Adipocyte (in vitro differentiated cells): ENCODE measurements around the gene PCSK1.
"Not testable (repeated sequence)": the region's sequence is repeated elsewhere in the genome, so short reads cannot be mapped to it uniquely, and the experiment has no call there.

Experiments used
- DNase-seq: peaks from one replicate; pipeline ENCODE4 v3.0.0-alpha.2; 2015; ENCODE audit warnings: low read depth
- H3K27me3 ChIP-seq: replicated peaks from 2 replicates; pipeline ENCODE4 v1.7.0; 2013; ENCODE audit warnings: mild to moderate bottlenecking, low read length, moderate library complexity; ENCODE audit not compliant: control insufficient read depth, insufficient read depth
- H3K36me3 ChIP-seq: 2 replicates; pipeline ENCODE4 v1.7.0; 2013; ENCODE audit warnings: low read length, mild to moderate bottlenecking, moderate library complexity; ENCODE audit not compliant: control insufficient read depth, insufficient read depth, severe bottlenecking
- H3K4me1 ChIP-seq: 2 replicates; pipeline ENCODE4 v1.7.0; 2013; ENCODE audit warnings: mild to moderate bottlenecking, low read length, moderate library complexity; ENCODE audit not compliant: control insufficient read depth, insufficient read depth
- H3K4me3 ChIP-seq: 2 replicates; pipeline ENCODE4 v1.7.0; 2013; ENCODE audit warnings: mild to moderate bottlenecking, low read length, moderate library complexity
- H3K9ac ChIP-seq: 2 replicates; pipeline ENCODE4 v1.7.0; 2013; ENCODE audit warnings: mild to moderate bottlenecking, low read length, moderate library complexity
- H3K9me3 ChIP-seq: 2 replicates; pipeline ENCODE4 v1.7.0; 2013; ENCODE audit warnings: mild to moderate bottlenecking, low read length, moderate library complexity; ENCODE audit not compliant: control insufficient read depth

The PCSK1 gene

DNA sequence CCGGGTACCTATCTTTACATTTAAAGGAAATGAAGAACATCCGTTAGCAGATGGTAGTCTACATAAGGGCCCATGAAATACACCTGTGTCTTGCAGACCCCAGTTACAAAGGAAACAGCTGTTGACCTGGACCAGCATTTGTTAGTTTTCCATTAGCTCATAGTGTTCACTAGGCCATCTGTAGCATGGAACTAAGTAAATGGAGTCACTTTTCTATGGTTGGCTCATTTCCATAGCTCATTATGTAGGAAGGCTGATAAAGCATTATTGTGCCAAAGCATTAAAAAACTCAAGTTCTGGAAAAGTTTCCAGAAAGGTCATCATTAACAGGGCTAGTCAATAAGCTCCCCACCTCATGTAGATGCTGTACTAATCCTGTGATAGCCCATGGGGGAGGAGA, 62.1 kb downstream of the PCSK1 start:
- H3K36me3 ChIP-seq = no peaks in the 10 kb centered on the region
- no peaks in the 10 kb centered on the region for H3K4me1 ChIP-seq
- H3K9ac ChIP-seq = no peak overlapping the region
- H3K9me3 ChIP-seq = no peaks in the 10 kb centered on the region
- DNase-seq = no peak
- no peak overlapping the region for H3K4me3 ChIP-seq
- H3K27me3 ChIP-seq = no peaks in the 10 kb centered on the region

- not testable (repeated sequence) for H3K9ac ChIP-seq, H3K9me3 ChIP-seq, H3K27me3 ChIP-seq, H3K4me3 ChIP-seq, H3K4me1 ChIP-seq, DNase-seq, H3K36me3 ChIP-seq
Measured at GRCh38 chr5:96367337-96367736, 65.7 kb downstream of the PCSK1 start.

GRCh38 chr5:96354237-96354636, 78.8 kb downstream of the PCSK1 start:
- H3K36me3 ChIP-seq = no peaks in the 10 kb centered on the region
- no peaks in the 10 kb centered on the region for H3K27me3 ChIP-seq
- DNase-seq = no peak
- H3K4me3 ChIP-seq = no peak overlapping the region
- no peaks in the 10 kb centered on the region for H3K9me3 ChIP-seq
- H3K4me1 ChIP-seq = peaks cover 21% of the 10 kb centered on the region
- H3K9ac ChIP-seq = no peak overlapping the region

DNA sequence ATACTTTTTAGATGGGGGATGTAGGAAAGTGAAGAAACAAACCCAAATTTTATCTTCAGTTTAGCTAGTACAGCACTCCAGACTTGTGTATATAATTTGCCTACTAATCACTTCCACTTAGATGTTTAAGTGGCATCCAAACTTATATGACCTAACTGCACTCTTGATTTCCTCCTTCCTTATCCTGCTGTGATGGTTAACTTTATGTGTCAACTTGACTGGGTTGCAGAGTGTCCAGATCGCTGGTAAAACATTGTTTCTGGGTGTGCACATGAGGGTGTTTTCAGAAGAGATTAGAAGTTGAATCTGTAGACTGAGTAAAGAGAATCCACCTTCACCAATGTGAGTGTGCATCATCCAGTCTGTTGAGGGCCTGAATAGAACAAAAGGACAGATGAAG, 79.8 kb downstream of the PCSK1 start:
- no peaks in the 10 kb centered on the region for H3K36me3 ChIP-seq
- H3K9me3 ChIP-seq = no peaks in the 10 kb centered on the region
- H3K27me3 ChIP-seq = no peaks in the 10 kb centered on the region
- H3K4me1 ChIP-seq = peaks cover 21% of the 10 kb centered on the region
- H3K4me3 ChIP-seq = no peak overlapping the region
- H3K9ac ChIP-seq = no peak overlapping the region
- DNase-seq = no peak

DNA sequence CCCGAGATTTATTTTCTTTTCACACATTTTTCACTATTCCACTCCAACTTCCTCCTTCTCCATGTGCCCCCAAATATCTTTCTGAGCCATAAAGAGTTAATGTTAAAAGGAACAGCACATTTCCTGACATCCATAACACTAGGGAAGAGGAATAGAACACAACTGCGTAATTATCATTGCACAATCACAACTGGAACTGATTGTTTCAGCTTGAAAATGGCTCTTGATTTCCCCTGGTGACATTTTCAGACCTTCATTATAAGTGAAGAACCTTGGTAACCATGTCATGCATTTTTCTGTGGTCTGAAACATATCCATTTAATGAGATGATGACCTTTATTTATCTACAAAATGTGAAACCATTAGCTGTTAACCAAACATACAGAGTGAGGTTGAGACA, 82.4 kb downstream of the PCSK1 start:
- Histone ChIP-seq H3K4me3 (no peak overlapping the region), H3K9me3 (no peaks in the 10 kb centered on the region), H3K9ac (no peak overlapping the region), H3K27me3 (no peaks in the 10 kb centered on the region), H3K4me1 (peaks cover 34% of the 10 kb centered on the region), H3K36me3 (no peaks in the 10 kb centered on the region)
- peak; percentile 32 for DNase-seq

GRCh38 chr5:96348536-96348935, 84.5 kb downstream of the PCSK1 start:
- H3K4me1 ChIP-seq = peaks cover 54% of the 10 kb centered on the region
- H3K9me3 ChIP-seq = no peaks in the 10 kb centered on the region
- no peak for DNase-seq

GRCh38 chr5:96347502-96348292, 85.4 kb downstream of the PCSK1 start:
- DNase-seq = peak; percentile 4
- H3K27me3 ChIP-seq = no peaks in the 10 kb centered on the region

More at GRCh38 chr5:96348536-96348935, 84.5 kb downstream of the PCSK1 start:
- Histone ChIP-seq H3K9ac (no peak overlapping the region), H3K36me3 (no peaks in the 10 kb centered on the region), H3K27me3 (no peaks in the 10 kb centered on the region), H3K4me3 (no peak overlapping the region)

DNA sequence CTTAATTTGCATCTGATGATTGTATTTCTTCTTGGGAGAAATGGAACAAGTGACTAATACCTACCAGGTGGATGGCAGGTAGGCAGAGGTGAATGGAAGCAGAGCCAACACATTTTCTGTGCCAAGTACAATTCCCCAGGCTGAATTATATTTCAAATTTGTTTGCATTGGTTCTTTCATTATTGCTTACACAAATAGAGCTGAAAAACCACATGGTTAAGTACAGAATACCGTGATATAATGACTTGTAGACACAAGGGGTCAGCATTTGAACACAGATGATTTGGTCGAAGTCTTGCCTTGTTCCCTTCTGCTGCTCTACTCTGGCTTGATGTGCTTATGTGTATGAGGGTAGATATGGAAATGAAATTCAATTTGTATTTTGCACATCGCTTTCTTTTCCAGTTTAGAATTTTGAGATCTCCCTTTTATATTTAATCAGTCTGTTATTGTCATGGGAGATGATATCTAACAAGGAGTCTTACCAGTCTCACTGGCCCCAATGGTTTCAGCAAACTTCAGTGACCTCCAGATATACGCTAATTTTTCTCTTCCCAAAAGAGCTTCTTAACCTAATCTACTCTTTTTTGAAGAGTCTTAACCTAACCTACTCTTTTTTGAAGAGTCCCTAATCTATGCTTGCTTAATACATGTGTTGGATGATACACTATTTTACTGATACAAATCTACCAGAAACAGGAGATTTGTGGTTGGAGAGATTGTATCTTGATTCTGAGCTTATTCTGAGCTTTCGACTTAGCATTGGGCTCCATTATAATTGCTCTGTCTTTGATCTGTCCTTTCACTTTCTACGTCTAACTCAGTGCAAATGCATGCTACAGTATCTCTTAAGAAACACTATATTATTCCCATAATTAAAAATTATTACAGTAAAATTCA, 88.1 kb downstream of the PCSK1 start:
- no peak overlapping the region for H3K4me3 ChIP-seq
- peak overlapping the region; percentile 48 for H3K9ac ChIP-seq
- no peaks in the 10 kb centered on the region for H3K36me3 ChIP-seq
- no peaks in the 10 kb centered on the region for H3K27me3 ChIP-seq
- H3K4me1 ChIP-seq = peaks cover 71% of the 10 kb centered on the region
- no peaks in the 10 kb centered on the region for H3K9me3 ChIP-seq
- DNase-seq = peak; percentile 89

More at GRCh38 chr5:96347502-96348292, 85.4 kb downstream of the PCSK1 start:
- no peaks in the 10 kb centered on the region for H3K36me3 ChIP-seq
- peaks cover 62% of the 10 kb centered on the region for H3K4me1 ChIP-seq
- H3K9ac ChIP-seq = no peak overlapping the region
- H3K4me3 ChIP-seq = no peak overlapping the region
- no peaks in the 10 kb centered on the region for H3K9me3 ChIP-seq

GRCh38 chr5:96343094-96343493, 90.0 kb downstream of the PCSK1 start:
- Histone ChIP-seq H3K27me3 (no peaks in the 10 kb centered on the region), H3K4me1 (peaks cover 82% of the 10 kb centered on the region), H3K9ac (peak overlapping the region; percentile 48), H3K36me3 (no peaks in the 10 kb centered on the region), H3K4me3 (no peak overlapping the region), H3K9me3 (no peaks in the 10 kb centered on the region)
- DNase-seq = no peak

DNA sequence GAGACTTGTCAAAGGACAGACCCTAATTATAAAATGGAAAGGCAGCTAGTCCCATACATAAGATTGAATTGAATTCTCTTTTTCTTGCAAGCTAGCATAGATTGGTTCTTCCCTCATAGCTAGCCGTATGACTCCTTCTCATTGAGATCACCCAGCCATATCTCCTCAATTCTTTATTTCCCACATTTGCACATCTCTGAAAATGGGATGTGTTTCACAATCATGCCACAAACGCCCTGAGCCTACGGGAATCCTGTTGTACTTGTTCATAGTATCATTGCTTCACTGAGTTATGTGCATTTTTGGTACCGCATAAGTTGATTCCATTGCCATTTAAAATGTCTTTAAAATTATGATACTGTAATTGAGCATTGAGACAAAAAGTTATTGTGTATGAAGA, 90.5 kb downstream of the PCSK1 start:
- DNase-seq = no peak
- Histone ChIP-seq H3K36me3 (no peaks in the 10 kb centered on the region), H3K9me3 (no peaks in the 10 kb centered on the region)

More for the DNA sequence above, 90.5 kb downstream of the PCSK1 start:
- Histone ChIP-seq H3K27me3 (no peaks in the 10 kb centered on the region), H3K4me3 (no peak overlapping the region), H3K4me1 (peaks cover 82% of the 10 kb centered on the region), H3K9ac (peak overlapping the region; percentile 48)
